NCI-H2171 (cell line): ENCODE data around the gene NR3C2.
"Not testable (repeated sequence)": the region's sequence is repeated elsewhere in the genome, so short reads cannot be mapped to it uniquely, and the experiment has no call there.

Experiments
- DNase-seq: peaks from one replicate; lab custom pipeline; 2025; lab: John Stamatoyannopoulos, UW

Gene NR3C2

GRCh38 chr4:148108766-148109165 lies 333.4 kb downstream of the NR3C2 start:
- DNase-seq, result no peak

DNA sequence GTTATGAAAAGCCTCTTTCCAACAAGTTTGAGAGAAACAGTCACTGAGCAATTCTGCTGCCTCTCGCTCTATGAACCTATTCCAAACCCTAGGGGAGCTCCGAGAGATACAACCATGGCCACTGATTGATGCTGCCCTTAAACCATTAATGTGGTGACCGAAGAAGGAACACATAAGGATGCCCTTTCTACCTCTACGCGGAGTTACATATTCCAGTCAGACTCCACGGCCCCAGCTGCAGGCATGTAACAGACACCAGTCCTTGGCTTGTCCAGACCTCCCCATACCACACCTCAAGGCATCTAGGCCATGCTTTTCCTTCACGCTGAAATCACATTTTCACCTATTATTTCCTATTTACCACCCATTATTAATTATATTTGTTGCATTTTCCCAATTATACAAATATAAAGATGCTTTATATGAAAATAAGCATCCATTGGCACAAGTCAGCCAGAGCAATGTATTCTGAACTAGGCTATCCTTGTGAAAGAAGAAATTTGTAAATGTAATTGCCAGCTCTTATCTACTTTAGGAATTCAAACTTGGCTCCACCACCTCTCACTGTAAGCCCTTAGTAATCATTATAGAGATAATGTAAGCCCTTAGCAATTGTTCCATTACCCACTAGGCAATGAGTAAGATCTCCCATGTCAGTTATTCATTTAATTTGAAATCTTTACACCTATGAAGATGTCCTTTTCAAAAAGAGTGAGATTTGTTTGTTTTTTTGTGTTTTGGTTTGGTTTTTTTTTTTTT lies 338.4 kb downstream of the NR3C2 start:
- DNase-seq, result no peak

GRCh38 chr4:148101790-148102189 lies 340.4 kb downstream of the NR3C2 start:
- DNase-seq, result no peak

GRCh38 chr4:148101235-148101634 lies 341.0 kb downstream of the NR3C2 start:
- DNase-seq, result no peak

DNA sequence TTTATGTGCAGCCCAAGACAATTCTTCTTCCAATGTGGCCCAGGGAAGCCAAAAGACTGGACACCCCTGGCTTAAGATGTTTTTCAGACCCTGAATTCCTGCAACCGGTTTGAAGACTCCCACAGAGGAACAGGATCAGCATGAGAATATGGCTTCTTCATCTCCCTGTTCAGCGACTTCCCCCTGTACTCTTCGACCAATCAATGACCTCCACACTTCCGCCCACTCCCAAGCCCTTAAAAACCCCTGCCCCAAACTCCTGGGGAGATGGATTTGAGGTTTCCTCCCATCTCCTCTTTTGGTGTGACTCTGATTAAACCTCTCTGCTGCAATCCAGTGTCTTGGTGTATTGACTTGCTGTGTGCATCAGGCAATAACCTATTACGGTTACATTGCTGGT lies 344.4 kb downstream of the NR3C2 start:
- DNase-seq, result no peak

- DNase-seq, result no peak
Measured at GRCh38 chr4:148095346-148095923, 346.8 kb downstream of the NR3C2 start.

DNA sequence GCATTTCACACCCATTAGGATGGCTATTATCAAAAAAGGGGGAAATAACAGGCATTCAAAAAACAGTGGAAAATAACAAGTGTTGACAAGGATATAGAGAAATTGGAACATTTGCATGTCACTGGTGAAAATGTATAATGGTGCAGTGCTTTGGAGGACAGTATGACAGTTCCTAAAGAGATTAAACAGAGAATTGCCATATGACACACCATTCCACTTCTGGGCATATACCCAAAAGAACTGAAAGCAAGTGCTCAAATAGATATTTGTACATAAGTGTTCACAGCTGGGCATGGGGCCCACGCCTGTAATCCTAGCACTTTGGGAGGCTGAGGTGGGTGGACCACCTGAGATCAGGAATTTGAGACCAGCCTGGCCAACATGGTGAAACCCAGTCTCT lies 348.1 kb downstream of the NR3C2 start:
- peak; percentile 24 for DNase-seq

GRCh38 chr4:148093065-148093464 lies 349.1 kb downstream of the NR3C2 start:
- no peak for DNase-seq

DNA sequence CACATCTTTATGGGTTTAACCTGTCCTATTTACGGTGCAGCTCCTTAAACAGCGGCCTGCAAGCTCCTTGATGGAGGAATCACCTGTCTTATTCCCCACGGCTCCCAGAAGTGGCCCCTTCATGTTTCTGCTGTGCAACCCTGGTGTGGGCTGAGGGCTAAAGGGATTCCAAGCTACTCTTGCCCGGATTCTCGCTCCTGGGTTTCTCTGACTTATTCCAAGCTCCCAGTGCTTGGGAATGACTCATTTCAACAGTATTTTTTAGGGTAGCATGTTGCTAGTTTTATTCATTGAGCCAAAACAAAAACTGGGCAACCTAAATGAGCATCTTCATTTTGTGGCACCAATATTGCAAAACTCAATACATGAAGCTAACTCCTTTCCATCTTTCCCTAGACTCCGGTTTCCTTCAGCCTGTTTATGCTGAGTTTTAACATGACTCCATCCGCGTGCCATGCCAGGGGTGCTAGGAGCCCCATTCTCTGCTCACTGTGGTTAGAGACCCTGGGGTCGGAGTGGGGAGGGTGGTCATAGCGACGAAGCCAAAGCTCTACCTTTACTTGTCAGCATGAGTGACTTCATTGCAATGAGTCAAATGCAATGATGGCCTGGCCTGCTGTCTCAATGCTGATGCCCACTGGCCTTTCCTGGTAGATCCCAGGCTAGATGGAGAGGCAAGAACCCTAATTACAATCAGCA lies 349.7 kb downstream of the NR3C2 start:
- DNase-seq, result no peak

DNA sequence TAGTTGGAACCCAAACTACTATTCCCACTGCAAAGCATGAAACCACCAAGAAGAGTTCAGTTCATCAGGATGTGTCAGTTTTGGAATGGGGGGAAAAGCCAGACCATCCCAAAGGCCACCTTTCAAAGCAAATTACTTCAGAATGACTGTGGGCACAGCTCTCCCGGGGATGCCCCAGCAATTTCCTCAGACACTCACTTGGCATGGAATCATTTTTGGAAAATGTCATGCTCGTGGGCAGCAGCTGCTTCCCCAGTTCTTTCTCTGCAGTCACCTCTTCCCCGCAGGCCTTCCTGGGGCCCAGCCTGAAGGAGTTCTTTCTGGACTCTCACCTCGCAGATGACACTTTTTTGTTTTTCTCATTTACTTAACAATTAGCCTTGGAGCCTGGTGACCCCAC lies 350.3 kb downstream of the NR3C2 start:
- DNase-seq, result no peak

DNA sequence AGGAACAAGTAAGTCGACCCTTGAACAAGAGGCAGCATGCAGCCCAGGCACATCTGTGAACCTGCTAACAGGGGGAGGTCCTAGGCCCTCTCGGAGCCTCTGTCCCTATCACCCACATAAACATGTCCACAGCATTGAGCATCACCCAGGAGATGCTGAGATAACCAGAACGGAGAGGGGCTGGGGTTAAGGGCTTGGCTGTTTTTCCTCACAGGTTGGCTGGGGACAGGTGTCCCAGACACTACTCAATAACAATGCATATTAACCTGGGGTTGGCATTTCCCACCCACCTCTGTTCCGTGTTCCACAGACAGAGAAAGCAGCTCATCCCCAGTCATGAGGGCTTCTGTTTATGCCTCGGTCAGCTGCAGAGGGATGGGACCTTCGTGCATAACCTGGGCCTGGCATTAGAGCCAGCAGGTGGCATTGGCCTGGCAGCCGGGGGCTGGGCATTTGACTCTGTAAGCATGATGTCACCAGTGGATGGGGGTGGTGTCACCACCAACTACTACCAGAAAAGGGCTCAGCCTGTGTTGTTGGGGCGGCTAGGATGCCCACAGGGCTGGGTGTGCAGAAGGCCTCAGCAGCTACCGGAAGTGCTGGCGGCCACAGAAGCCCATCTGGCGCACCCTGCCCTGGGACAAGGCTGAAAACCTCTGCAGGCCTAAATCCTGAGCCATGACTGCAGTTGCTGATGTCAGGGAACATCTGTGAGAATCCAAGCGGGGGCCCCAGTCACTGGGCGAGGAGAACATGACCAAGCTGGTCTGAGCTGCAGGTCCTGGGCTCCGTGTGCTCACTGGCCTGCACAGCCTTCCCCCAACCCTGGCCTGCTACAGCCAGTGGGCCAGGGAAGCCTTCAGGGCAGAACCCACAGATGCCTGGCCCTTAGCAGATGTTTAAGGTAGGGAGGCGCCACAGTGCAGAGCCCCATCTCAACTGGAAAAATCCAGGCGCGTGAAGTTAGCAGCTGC lies 351.4 kb downstream of the NR3C2 start:
- no peak for DNase-seq

DNA sequence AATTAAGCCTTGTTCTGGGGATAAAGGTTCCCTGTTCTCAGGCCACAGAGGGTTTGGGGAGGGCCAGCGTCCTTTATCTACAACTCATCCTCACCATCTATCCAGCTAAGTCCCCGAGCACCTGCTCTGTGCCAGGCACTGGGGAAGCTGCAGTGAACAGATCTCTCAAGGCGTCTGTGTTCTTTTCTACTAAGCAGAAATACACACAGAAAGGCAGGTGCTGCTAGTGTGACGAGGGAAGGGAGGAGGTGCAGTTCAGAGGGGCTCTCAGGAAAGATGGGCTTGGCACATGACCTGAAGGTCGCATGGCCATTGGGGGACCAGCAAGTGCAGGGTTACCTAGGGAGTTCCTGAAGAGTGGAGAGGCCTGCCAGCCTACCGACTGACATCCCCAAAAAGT lies 352.2 kb downstream of the NR3C2 start:
- DNase-seq, result no peak

GRCh38 chr4:148089624-148090023 lies 352.6 kb downstream of the NR3C2 start:
- DNase-seq, result no peak

- not testable (repeated sequence) for DNase-seq
Measured at GRCh38 chr4:148083073-148083472, 359.1 kb downstream of the NR3C2 start.

- no peak for DNase-seq
Measured at GRCh38 chr4:148081745-148082144, 360.5 kb downstream of the NR3C2 start.

DNA sequence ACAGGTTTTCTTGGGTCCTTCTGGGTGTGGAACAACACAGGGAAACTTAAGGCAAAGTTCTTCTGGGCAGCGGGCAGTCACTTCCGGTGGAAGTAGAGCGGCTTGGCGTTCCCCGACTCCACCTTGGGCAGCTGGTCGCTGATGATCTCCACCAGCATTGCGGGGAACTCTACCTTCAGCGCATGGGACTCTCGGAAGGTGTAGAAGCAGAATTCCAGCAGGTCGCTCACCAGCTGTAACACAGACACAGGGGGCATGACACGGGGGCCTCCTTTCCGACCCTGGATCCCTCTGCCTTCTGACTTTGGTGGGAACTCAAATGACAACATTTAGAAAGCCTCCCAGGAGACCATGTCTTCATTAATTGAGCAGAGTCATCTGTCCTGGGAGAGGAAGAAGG lies 360.9 kb downstream of the NR3C2 start:
- DNase-seq, result no peak

GRCh38 chr4:148079961-148080360 lies 362.3 kb downstream of the NR3C2 start:
- DNase-seq, result no peak

GRCh38 chr4:148078061-148078460 lies 364.2 kb downstream of the NR3C2 start:
- no peak for DNase-seq

- no peak for DNase-seq
Measured at GRCh38 chr4:148077581-148077980, 364.6 kb downstream of the NR3C2 start.

DNA sequence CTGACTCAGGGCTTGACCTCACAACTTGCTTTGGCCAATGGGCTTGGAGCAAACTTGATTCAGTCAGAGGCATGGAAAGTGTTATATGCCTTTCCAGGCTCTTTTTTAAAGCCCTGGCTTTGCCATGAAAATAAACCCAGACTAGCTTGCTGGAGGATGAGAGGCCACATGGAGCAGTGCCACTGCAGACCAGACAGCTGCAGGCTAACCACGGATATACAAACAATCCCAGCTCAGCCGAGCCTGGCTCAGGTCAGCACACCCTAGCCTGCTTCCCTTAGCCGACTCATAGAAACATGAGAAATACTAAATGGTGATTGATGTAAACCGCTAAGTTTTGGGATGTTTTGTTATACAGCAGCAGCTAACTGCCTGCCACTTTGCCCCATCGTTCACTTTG lies 365.2 kb downstream of the NR3C2 start:
- no peak for DNase-seq

DNA sequence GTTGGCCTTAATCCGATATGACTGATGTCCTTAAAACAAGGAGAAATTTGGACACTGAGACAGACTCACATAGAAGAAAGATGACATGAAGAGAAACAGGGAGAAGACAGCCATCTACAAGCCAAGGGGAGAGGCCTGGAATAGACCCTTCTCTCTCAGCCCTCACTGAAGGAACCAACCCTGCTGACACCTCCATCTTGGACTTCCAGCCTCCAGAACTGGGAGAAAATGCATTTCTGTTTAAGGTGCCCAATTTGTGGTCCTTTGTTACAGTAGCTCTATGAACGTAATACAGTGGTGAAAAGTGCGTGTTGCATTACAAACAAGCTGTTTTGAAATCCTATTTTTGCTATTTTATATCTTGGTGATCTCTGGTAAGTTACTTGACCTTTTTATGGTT lies 366.8 kb downstream of the NR3C2 start:
- DNase-seq, result no peak

- no peak for DNase-seq
Measured at GRCh38 chr4:148074462-148074861, 367.8 kb downstream of the NR3C2 start.
